GM18502 (cell line): ENCODE results near the gene MGRN1.

Experiments
- ATAC-seq: cut with Tn5 transposase; IDR thresholded peaks from one replicate; pipeline ENCODE4 v1.9.1; 2021; ENCODE audit warnings: mild to moderate bottlenecking; ENCODE audit not compliant: unreplicated experiment, poor library complexity

The MGRN1 gene

GRCh38 chr16:4624015-4624826 is at the start of gene MGRN1:
MGRN1 (plus strand) TSS chr16:4624826; CDS start chr16:4624961, 135 bp downstream.
- ATAC-seq: peak; percentile 82

- ATAC-seq: no peak
Observed at GRCh38 chr16:4574919-4575705, 49.5 kb upstream of the MGRN1 start.

GRCh38 chr16:4576008-4576407 is 48.6 kb upstream of the MGRN1 start:
- ATAC-seq: no peak

GRCh38 chr16:4578961-4579530 is 45.6 kb upstream of the MGRN1 start:
- no peak for ATAC-seq

GRCh38 chr16:4580250-4580649 is 44.4 kb upstream of the MGRN1 start:
- no peak for ATAC-seq

GRCh38 chr16:4583906-4584305 is 40.7 kb upstream of the MGRN1 start:
- no peak for ATAC-seq

- no peak for ATAC-seq
Observed at GRCh38 chr16:4586291-4586690, 38.3 kb upstream of the MGRN1 start.

- ATAC-seq: no peak
Observed at GRCh38 chr16:4588386-4588785, 36.2 kb upstream of the MGRN1 start.

- ATAC-seq: no peak
Observed at GRCh38 chr16:4588961-4589360, 35.7 kb upstream of the MGRN1 start.

- ATAC-seq: no peak
Observed at GRCh38 chr16:4591191-4591590, 33.4 kb upstream of the MGRN1 start.

- no peak for ATAC-seq
Observed at GRCh38 chr16:4591706-4592470, 32.7 kb upstream of the MGRN1 start.

- ATAC-seq: no peak
Observed at GRCh38 chr16:4593086-4593485, 31.5 kb upstream of the MGRN1 start.

GRCh38 chr16:4594433-4595410 is 29.9 kb upstream of the MGRN1 start:
- no peak for ATAC-seq

GRCh38 chr16:4597174-4597573 is 27.5 kb upstream of the MGRN1 start:
- ATAC-seq: no peak

- no peak for ATAC-seq
Observed at GRCh38 chr16:4599037-4599436, 25.6 kb upstream of the MGRN1 start.

GRCh38 chr16:4599545-4599944 is 25.1 kb upstream of the MGRN1 start:
- no peak for ATAC-seq

GRCh38 chr16:4601036-4601863 is 23.4 kb upstream of the MGRN1 start:
- no peak for ATAC-seq

- ATAC-seq: no peak
Observed at GRCh38 chr16:4601864-4602186, 22.8 kb upstream of the MGRN1 start.

GRCh38 chr16:4602331-4602730 is 22.3 kb upstream of the MGRN1 start:
- no peak for ATAC-seq
